ENCODE data around the gene MCM9. TPM values are rescaled to one million over a fixed set of nuclear protein-coding genes. Genes with fewer than 3 reads are reported as not detected.

MCM9 gene
- total RNA-seq, 1 donor from 2014 or later, result 20.4 TPM

DNA sequence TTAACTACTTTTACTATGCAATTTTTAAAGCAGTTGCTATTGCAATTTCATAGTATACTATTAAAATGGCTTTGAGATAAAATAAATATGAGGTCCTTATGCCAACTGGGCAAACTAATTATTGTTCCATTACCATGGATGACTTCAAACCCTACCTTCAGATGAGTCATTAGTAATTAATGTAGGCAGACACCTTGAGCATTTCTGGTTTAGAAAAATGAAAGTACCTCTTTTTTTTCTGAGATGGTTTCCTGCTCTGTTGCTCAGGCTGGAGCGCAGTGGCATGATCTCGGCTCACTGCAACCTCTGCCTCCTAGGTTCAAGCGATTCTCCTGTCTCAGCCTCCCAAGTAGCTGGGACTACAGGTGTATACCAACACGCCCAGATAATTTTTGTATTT is 29.1 kb downstream of the MCM9 start:
- DNase-seq (ENCODE audit: low read depth, low spot score), result no peak
- H3K9me3 Mint-ChIP-seq, result no peaks in the 10 kb centered on the region
- peaks cover 19% of the 10 kb centered on the region for H3K36me3 Mint-ChIP-seq (ENCODE audit: low read depth)
- no peak overlapping the region for H3K27ac Mint-ChIP-seq (ENCODE audit: unreplicated experiment)
- H3K4me1 Mint-ChIP-seq, result peaks cover 6% of the 10 kb centered on the region
- no peaks in the 10 kb centered on the region for H3K27me3 Mint-ChIP-seq (ENCODE audit: low read depth)
- no peak overlapping the region for H3K4me3 Mint-ChIP-seq
- TF ChIP-seq, protein P1, sequence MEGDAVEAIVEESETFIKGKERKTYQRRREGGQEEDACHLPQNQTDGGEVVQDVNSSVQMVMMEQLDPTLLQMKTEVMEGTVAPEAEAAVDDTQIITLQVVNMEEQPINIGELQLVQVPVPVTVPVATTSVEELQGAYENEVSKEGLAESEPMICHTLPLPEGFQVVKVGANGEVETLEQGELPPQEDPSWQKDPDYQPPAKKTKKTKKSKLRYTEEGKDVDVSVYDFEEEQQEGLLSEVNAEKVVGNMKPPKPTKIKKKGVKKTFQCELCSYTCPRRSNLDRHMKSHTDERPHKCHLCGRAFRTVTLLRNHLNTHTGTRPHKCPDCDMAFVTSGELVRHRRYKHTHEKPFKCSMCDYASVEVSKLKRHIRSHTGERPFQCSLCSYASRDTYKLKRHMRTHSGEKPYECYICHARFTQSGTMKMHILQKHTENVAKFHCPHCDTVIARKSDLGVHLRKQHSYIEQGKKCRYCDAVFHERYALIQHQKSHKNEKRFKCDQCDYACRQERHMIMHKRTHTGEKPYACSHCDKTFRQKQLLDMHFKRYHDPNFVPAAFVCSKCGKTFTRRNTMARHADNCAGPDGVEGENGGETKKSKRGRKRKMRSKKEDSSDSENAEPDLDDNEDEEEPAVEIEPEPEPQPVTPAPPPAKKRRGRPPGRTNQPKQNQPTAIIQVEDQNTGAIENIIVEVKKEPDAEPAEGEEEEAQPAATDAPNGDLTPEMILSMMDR (conservative IDR thresholded peaks at IDR 0.05), result no peak

GRCh38 chr6:118905084-118905483 is 29.9 kb downstream of the MCM9 start:
- H3K4me1 Mint-ChIP-seq, result peaks cover 13% of the 10 kb centered on the region
- TF ChIP-seq, protein P1 (conservative IDR thresholded peaks at IDR 0.05), result no peak
- H3K9me3 Mint-ChIP-seq, result no peaks in the 10 kb centered on the region
- DNase-seq (ENCODE audit: low read depth, low spot score), result no peak
- H3K36me3 Mint-ChIP-seq (ENCODE audit: low read depth), result peaks cover 16% of the 10 kb centered on the region
- no peak overlapping the region for H3K4me3 Mint-ChIP-seq
- H3K27me3 Mint-ChIP-seq (ENCODE audit: low read depth), result no peaks in the 10 kb centered on the region
- no peak overlapping the region for H3K27ac Mint-ChIP-seq (ENCODE audit: unreplicated experiment)

DNA sequence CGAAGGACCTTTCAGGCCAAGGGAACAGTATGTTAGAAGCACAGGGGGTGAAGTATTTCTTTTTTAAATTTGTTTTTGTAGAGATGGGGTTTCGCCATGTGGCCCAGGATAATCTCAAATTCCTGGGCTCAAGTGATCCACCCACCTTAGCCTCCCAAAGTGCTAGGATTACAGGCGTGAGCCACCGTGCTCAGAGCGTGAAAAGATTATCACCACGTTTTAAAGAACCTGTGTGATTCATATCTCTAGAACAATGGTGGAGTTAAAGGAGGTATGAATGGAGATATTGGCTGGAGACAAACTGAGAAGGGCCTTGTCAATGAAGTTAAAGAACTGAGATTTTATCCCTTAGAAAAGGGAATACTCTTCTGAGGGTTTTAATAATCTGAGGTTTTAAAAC is 31.3 kb downstream of the MCM9 start:
- TF ChIP-seq, protein P1 (conservative IDR thresholded peaks at IDR 0.05), result no peak
- no peak for DNase-seq (ENCODE audit: low read depth, low spot score)
- Mint-ChIP-seq H3K27me3 (ENCODE audit: low read depth) (no peaks in the 10 kb centered on the region), H3K36me3 (ENCODE audit: low read depth) (peaks cover 19% of the 10 kb centered on the region), H3K4me3 (no peak overlapping the region), H3K27ac (ENCODE audit: unreplicated experiment) (no peak overlapping the region), H3K9me3 (no peaks in the 10 kb centered on the region), H3K4me1 (peaks cover 24% of the 10 kb centered on the region)

- no peak overlapping the region for H3K4me3 Mint-ChIP-seq
- peaks cover 27% of the 10 kb centered on the region for H3K4me1 Mint-ChIP-seq
- no peaks in the 10 kb centered on the region for H3K9me3 Mint-ChIP-seq
- H3K27ac Mint-ChIP-seq (ENCODE audit: unreplicated experiment), result no peak overlapping the region
- H3K27me3 Mint-ChIP-seq (ENCODE audit: low read depth), result no peaks in the 10 kb centered on the region
- no peak for DNase-seq (ENCODE audit: low read depth, low spot score)
- H3K36me3 Mint-ChIP-seq (ENCODE audit: low read depth), result peaks cover 21% of the 10 kb centered on the region
- TF ChIP-seq, protein P1 (conservative IDR thresholded peaks at IDR 0.05), result no peak
Measured at GRCh38 chr6:118903138-118903537, 31.8 kb downstream of the MCM9 start.

DNA sequence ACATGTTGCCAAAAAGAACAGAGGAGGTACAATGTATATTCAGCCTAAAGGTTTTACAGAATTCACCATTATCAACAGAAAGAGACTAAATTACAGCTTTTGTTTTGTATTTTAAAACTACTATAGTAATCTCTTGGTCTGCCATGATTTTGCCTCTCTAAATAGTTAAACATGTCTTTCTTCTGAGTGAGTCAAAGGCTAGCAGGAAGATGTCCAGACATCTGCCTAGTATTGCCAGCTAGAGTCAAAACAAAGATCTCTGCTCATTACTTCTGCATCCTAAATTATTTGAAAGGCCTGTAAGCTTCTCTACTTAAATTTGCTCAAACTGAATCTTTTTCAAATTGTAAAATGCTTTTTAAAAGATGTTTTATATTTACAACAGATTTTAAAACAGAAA is 32.2 kb downstream of the MCM9 start:
- Mint-ChIP-seq H3K4me1 (peaks cover 30% of the 10 kb centered on the region), H3K4me3 (no peak overlapping the region), H3K9me3 (no peaks in the 10 kb centered on the region), H3K36me3 (ENCODE audit: low read depth) (peaks cover 17% of the 10 kb centered on the region), H3K27me3 (ENCODE audit: low read depth) (no peaks in the 10 kb centered on the region), H3K27ac (ENCODE audit: unreplicated experiment) (no peak overlapping the region)
- TF ChIP-seq, protein P1 (conservative IDR thresholded peaks at IDR 0.05), result no peak
- DNase-seq (ENCODE audit: low read depth, low spot score), result no peak

DNA sequence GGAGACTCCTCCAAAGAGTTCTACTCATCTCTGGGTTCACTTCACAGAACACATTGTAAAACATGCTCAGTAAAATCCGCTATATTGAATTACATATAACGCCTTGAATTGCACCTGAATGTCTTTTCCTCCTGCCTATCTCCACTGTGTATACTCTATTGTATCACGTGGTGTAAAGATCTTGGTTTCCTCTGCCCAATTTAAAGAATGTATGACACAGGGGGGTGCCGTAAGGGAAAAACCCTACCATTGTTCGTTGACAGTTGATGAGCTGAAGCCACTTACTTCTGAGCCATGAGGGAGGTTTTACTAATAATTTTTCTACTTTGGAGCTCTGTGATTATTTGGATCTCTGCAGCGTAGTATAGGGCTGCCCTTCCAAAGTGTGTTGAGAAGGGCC is 35.0 kb downstream of the MCM9 start:
- peaks cover 11% of the 10 kb centered on the region for H3K36me3 Mint-ChIP-seq (ENCODE audit: low read depth)
- H3K27ac Mint-ChIP-seq (ENCODE audit: unreplicated experiment), result no peak overlapping the region
- peaks cover 41% of the 10 kb centered on the region for H3K4me1 Mint-ChIP-seq
- H3K4me3 Mint-ChIP-seq, result no peak overlapping the region
- TF ChIP-seq, protein P1 (conservative IDR thresholded peaks at IDR 0.05), result no peak
- H3K9me3 Mint-ChIP-seq, result no peaks in the 10 kb centered on the region
- no peak for DNase-seq (ENCODE audit: low read depth, low spot score)
- H3K27me3 Mint-ChIP-seq (ENCODE audit: low read depth), result no peaks in the 10 kb centered on the region
